HCT116 (cell line): ENCODE results near the gene TNFAIP8.

Source experiments
- CEBPB ChIP-seq: IDR thresholded peaks from 2 replicates; pipeline ENCODE4 v1.6.1; 2012; ENCODE audit warnings: low read depth
- CTCF ChIP-seq, 3 experiments: fragments of 200-600 bp in 1 of 3; sonication (generic) in 1 of 3; IDR thresholded peaks in 2 of 3; conservative IDR thresholded peaks in 1 of 3; 2 replicates each; pipeline ENCODE4 v1.5.1; 2012 to 2017; ENCODE audit warnings: low read depth in 2 of 3, low read length in 2 of 3, antibody characterized with exemption in 1 of 3, borderline replicate concordance in 1 of 3, control low read depth in 1 of 3, mild to moderate bottlenecking in 1 of 3, mixed read lengths in 1 of 3, mixed run types in 1 of 3, moderate library complexity in 1 of 3; ENCODE audit not compliant: insufficient read depth in 1 of 3
- EZH2 ChIP-seq: fragments of 200-600 bp; sonication (generic); IDR thresholded peaks from 2 replicates; pipeline ENCODE4 v1.6.1; 2017; ENCODE audit warnings: antibody characterized with exemption, mixed run types
- POLR2A ChIP-seq: IDR thresholded peaks from 2 replicates; pipeline ENCODE4 v1.7.0; 2011; ENCODE audit warnings: borderline replicate concordance; ENCODE audit not compliant: insufficient read depth, insufficient read length; ENCODE audit errors: extremely low read depth
- POLR2AphosphoS5 ChIP-seq: IDR thresholded peaks from 2 replicates; pipeline ENCODE4 v1.6.1; 2011; ENCODE audit warnings: mild to moderate bottlenecking, low read depth, low read length, moderate library complexity
- REST ChIP-seq: IDR thresholded peaks from 2 replicates; pipeline ENCODE4 v1.6.1; 2012; ENCODE audit warnings: low read depth
- YY1 ChIP-seq: IDR thresholded peaks from 2 replicates; pipeline ENCODE4 v1.6.1; 2011; ENCODE audit warnings: low read length, low read depth, moderate library complexity, mild to moderate bottlenecking; ENCODE audit not compliant: insufficient replicate concordance; ENCODE audit errors: extremely low read depth
- ZNF274 ChIP-seq: fragments of 200-500 bp; sonication (Bioruptor generic); IDR thresholded peaks from 2 replicates; pipeline ENCODE4 v1.6.1; 2014; ENCODE audit warnings: mild to moderate bottlenecking, low read depth, low read length, inconsistent platforms

GRCh38 chr5:119400245-119400644, 44.4 kb downstream of the TNFAIP8 start:
- TF ChIP-seq EZH2, result no peak
- TF ChIP-seq CTCF (IDR thresholded peaks at IDR 0.05 in 2 of 3, conservative IDR thresholded peaks at IDR 0.05 in 1 of 3; ENCODE audit: borderline replicate concordance in 1 of 3, insufficient read depth in 1 of 3, low read depth in 2 of 3, low read length in 2 of 3), result no peak
- TF ChIP-seq POLR2A, result no peak
- no peak for TF ChIP-seq POLR2AphosphoS5
- TF ChIP-seq REST, result no peak
- TF ChIP-seq ZNF274, result no peak
- no peak for TF ChIP-seq CEBPB
- TF ChIP-seq YY1, result no peak
